22Rv1 (cell line): ENCODE results near the gene COPS3.

ENCODE experiments used
- ZFX ChIP-seq: fragments of 450-650 bp; IDR thresholded peaks from 2 replicates; pipeline ENCODE4 v1.6.1; 2017; ENCODE audit warnings: antibody characterized with exemption, borderline replicate concordance
- TF ChIP-seq, protein P1 (sequence below): fragments of 450-650 bp; IDR thresholded peaks from 2 replicates; pipeline ENCODE4 v1.5.1; 2017; ENCODE audit warnings: mild to moderate bottlenecking

DNA sequence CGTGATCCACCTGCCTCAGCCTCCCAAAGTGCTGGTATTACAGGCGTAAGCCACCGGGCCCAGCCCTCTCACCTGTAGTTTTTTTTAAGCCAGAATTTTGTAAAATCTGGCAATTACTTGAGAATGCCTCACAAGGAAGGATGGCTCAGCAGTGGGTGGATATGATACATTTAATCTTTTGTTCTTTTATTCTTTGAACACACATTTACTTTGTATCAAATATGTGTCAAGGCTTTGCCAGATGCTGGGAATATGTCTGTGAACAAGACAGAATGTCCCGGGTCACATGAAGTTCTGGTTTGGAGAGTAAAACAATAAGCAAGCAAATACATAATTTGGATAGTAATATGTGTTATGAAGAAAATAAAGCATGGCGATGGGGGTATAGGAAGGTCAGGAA is 4.9 kb upstream of the COPS3 start:
- TF ChIP-seq, protein P1, sequence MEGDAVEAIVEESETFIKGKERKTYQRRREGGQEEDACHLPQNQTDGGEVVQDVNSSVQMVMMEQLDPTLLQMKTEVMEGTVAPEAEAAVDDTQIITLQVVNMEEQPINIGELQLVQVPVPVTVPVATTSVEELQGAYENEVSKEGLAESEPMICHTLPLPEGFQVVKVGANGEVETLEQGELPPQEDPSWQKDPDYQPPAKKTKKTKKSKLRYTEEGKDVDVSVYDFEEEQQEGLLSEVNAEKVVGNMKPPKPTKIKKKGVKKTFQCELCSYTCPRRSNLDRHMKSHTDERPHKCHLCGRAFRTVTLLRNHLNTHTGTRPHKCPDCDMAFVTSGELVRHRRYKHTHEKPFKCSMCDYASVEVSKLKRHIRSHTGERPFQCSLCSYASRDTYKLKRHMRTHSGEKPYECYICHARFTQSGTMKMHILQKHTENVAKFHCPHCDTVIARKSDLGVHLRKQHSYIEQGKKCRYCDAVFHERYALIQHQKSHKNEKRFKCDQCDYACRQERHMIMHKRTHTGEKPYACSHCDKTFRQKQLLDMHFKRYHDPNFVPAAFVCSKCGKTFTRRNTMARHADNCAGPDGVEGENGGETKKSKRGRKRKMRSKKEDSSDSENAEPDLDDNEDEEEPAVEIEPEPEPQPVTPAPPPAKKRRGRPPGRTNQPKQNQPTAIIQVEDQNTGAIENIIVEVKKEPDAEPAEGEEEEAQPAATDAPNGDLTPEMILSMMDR: no peak
- TF ChIP-seq ZFX: no peak
